SK-N-SH (cell line): ENCODE measurements around the gene P2RX5.

Experiments
- CHD2 ChIP-seq: fragments of 150-350 bp; IDR thresholded peaks from 2 replicates; pipeline ENCODE4 v1.6.1; 2018; ENCODE audit warnings: low read length; ENCODE audit not compliant: partially characterized antibody
- EP300 ChIP-seq, 2 experiments: IDR thresholded peaks; 2 replicates each; pipeline versions ENCODE4 v1.4.0 to v1.6.1; 2012; ENCODE audit warnings: borderline replicate concordance in 1 of 2, low read depth in 1 of 2, low read length in 1 of 2
- JUND ChIP-seq: IDR thresholded peaks from 2 replicates; pipeline ENCODE4 v1.4.0; 2012
- RCOR1 ChIP-seq: fragments of 150-350 bp; IDR thresholded peaks from 2 replicates; pipeline ENCODE4 v1.6.1; 2017; ENCODE audit warnings: antibody characterized with exemption, low read length
- TAF1 ChIP-seq: IDR thresholded peaks from 2 replicates; pipeline ENCODE4 v1.6.1; 2012; ENCODE audit warnings: low read depth, mild to moderate bottlenecking, low read length, moderate library complexity, borderline replicate concordance
- TF ChIP-seq, protein P1 (sequence below): fragments of 200-600 bp; sonication (generic); IDR thresholded peaks from 2 replicates; pipeline ENCODE4 v1.6.1; 2017; ENCODE audit warnings: antibody characterized with exemption, mild to moderate bottlenecking, moderate library complexity
- TF ChIP-seq, protein P2 (sequence below): fragments of 150-350 bp; IDR thresholded peaks from 2 replicates; pipeline ENCODE4 v1.6.1; 2017; ENCODE audit warnings: antibody characterized with exemption, low read length, low read depth, borderline replicate concordance
- TF ChIP-seq, protein P3 (sequence below): IDR thresholded peaks from 2 replicates; pipeline ENCODE4 v1.4.0; 2012; ENCODE audit warnings: low read depth

DNA sequence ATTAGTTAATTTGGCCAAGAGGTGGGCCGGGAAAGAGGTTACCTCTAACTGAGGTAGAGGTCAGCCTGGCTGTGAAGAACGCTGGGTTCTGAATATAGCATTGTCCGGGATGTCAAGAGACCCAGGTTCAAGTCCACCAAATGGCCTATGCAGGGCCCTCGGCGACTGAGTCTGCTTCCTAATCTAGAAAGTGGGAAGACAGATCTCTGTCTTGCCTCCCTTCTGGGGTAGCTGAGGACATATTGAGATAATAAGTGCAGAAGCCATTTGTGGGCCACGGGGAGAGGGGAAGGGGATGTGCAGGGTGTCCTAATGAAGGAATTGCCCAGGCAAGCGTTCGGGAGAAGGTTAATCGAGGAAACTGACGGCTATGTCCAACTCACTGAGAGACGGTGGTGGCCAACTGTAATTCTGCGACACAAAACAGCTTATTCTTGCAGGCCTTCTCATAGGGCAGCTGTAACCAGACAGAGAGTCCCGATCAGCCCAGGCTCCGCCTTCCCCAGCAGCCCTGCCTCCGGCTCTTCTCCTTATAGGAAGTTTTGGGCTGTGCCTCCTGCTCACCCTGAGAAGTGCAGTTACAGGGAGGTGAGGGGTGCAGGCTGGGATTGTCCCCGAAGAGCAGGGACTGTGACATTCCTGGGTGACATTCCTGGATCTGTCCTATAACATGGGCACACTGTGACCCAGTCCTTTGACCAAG lies 43.6 kb upstream of the P2RX5 start:
- TF ChIP-seq JUND (no peak), EP300 (IDR thresholded peaks at IDR 0.05; ENCODE audit: borderline replicate concordance in 1 of 2, low read depth in 1 of 2, low read length in 1 of 2) (no peak), CHD2 (no peak), RCOR1 (no peak), TAF1 (no peak)
- TF ChIP-seq, protein P1, sequence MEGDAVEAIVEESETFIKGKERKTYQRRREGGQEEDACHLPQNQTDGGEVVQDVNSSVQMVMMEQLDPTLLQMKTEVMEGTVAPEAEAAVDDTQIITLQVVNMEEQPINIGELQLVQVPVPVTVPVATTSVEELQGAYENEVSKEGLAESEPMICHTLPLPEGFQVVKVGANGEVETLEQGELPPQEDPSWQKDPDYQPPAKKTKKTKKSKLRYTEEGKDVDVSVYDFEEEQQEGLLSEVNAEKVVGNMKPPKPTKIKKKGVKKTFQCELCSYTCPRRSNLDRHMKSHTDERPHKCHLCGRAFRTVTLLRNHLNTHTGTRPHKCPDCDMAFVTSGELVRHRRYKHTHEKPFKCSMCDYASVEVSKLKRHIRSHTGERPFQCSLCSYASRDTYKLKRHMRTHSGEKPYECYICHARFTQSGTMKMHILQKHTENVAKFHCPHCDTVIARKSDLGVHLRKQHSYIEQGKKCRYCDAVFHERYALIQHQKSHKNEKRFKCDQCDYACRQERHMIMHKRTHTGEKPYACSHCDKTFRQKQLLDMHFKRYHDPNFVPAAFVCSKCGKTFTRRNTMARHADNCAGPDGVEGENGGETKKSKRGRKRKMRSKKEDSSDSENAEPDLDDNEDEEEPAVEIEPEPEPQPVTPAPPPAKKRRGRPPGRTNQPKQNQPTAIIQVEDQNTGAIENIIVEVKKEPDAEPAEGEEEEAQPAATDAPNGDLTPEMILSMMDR: no peak
- TF ChIP-seq, protein P2, sequence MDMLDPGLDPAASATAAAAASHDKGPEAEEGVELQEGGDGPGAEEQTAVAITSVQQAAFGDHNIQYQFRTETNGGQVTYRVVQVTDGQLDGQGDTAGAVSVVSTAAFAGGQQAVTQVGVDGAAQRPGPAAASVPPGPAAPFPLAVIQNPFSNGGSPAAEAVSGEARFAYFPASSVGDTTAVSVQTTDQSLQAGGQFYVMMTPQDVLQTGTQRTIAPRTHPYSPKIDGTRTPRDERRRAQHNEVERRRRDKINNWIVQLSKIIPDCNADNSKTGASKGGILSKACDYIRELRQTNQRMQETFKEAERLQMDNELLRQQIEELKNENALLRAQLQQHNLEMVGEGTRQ: no peak
- TF ChIP-seq, protein P3, sequence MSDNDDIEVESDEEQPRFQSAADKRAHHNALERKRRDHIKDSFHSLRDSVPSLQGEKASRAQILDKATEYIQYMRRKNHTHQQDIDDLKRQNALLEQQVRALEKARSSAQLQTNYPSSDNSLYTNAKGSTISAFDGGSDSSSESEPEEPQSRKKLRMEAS: no peak
